Measurements from ENCODE around the gene USP34.
"Not testable (repeated sequence)": the region's sequence is repeated elsewhere in the genome, so short reads cannot be mapped to it uniquely, and the experiment has no call there.

Gene USP34

GRCh38 chr2:61420991-61421544 lies 49.8 kb downstream of the USP34 start:
- no peak for DNase-seq

DNA sequence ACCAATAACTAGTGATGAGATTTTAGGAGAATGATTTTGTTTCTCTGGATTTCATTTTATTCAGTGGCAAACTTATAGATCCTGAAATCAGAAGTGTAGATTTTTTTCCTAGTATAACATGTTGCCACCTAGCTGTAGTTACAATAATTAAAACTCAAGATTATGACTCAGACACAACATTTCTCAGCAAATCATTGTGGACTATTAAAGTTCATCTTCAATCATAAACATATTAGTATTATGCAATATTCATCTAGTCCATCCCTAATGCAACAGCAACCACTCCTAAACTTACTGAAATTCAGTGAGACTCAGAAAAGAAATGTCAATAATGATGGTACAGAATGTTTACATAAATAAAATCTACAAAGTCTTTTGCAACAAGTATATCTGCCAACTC lies 51.3 kb downstream of the USP34 start:
- no peak for DNase-seq

- DNase-seq, result no peak
Measured at GRCh38 chr2:61419129-61419528, 51.8 kb downstream of the USP34 start.

DNA sequence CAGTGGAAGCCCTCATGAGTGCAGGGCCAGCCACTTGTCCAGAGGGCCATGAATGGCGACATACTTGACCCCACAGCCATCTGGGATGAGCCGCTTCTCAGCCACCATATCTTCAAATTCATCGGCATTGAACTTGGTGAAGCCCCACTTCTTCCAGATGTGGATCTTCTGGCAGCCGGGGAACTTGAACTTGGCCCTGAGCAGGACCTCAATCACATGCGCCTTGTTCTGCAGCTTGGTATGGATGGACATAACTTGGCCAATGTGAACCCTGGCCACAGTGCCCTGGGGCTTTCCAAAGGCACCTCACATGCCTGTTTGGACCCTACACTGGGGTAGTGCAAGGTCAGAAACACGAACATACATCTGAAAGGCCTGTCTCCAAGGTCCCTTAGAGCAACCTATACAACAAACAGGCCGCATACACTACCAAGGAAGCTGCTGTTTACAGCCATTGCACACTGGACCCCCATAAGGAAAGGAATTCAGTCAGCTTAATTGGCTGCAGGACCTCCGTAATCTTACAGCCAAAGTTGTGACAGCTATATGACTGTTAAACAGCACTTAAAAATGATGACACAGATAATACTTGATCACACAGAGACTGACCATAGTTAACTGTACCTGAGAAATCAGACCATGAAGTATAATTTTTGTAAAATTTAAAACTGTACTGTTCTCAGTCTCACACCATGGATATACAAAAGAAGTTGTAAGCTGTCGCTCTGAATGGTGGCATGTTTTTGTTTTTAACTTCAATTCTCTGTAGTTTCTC lies 53.8 kb downstream of the USP34 start:
- DNase-seq, result no peak

GRCh38 chr2:61415265-61415664 lies 55.6 kb downstream of the USP34 start:
- DNase-seq, result no peak

- DNase-seq, result no peak
Measured at GRCh38 chr2:61414674-61415073, 56.2 kb downstream of the USP34 start.

DNA sequence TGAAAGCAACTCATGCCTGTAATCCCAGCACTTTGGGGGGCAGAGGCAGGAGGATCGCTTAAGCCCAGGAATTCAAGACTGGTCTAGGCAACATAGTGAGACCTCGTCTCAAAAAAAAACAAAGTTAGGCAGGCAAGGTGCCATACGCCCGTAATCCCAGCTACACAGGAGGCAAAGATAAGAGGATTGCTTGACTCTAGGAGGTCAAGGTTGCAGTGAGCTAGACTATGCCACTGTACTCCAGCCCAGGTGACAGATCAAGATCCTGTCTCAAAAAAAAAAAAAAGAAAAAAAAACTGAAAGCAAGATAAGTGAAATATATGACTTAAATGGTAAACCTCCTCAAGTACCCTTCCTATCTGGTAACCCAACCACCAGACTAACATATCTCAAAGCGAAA lies 59.8 kb downstream of the USP34 start:
- no peak for DNase-seq

GRCh38 chr2:61410185-61410584 lies 60.7 kb downstream of the USP34 start:
- no peak for DNase-seq

DNA sequence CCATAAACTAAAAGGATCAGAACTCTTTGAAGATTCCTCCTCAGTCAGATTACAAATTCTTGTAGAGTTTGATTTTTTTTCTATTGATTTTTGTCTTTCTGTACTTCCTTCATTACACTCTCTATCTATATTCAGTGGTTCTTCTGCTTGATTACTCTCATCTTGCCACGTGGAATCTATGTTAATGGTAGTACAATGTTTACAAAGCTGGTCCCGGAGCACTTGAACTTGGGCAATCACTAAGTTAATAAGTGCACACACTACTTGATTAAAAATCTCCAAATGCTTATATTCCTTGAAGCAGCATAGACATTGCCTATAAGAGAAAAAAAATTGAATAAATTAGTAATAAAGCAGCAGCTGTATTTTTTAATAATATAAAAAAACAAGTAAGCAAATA lies 65.1 kb downstream of the USP34 start:
- DNase-seq, result no peak

DNA sequence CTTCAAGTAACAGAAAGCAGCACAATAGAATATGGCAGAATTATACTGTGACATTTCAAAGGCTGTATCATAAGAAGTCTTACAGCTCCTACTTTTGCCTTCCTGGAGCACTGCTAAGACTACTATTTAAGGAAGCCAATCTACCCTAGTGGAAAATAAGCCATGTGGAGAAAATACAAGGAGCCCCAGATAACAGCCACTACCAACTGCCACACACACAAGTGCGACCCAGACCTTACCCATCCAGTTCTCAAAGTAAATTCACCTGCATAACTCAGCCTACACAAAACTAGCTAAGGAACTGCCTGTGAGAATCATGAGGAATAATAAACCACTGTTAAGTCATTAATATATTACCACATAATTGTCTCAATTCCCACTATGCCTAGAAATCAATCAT lies 66.4 kb downstream of the USP34 start:
- DNase-seq, result no peak

DNA sequence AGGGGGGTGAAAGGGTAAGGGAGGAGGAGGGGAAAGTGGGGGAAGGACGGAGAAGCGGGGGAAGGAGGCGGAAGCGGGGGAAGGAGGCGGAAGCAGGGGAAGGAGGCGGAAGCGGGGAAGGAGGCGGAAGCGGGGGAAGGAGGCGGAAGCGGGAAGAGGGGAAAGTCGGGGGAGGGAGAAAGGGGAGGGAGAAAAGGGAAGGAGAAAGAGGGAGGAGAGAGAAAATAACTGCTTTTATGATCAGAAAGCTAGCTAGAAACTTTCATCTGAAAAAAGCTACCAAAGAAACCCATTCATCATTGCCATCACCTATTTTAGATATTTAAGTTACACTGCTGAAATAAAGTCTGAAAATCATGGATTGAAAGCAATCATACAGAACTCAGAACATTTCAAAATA lies 72.5 kb downstream of the USP34 start:
- no peak for DNase-seq

DNA sequence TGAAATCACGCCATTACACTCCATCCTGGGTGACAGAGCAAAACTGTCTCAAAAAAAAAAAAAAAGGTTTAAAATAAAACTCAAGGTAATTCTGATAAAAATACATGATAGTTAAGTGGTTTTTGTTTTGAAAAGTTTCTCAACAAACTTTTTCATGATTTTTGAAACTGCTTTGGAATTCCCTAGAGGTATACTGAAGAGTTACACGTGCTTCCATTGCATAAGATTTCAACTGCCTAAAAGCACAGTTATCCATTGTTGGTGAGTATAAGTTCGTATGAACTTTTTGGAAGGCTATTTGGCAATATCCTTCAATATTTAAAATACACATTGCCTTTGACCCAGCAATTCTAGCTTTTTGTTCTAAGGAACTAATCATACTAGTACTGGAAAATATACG lies 74.9 kb downstream of the USP34 start:
- no peak for DNase-seq

GRCh38 chr2:61387588-61387987 lies 83.3 kb downstream of the USP34 start:
- not testable (repeated sequence) for DNase-seq

- not testable (repeated sequence) for DNase-seq
Measured at GRCh38 chr2:61380882-61381197, 90.0 kb downstream of the USP34 start.

- no peak for DNase-seq
Measured at GRCh38 chr2:61380056-61380881, 90.6 kb downstream of the USP34 start.

DNA sequence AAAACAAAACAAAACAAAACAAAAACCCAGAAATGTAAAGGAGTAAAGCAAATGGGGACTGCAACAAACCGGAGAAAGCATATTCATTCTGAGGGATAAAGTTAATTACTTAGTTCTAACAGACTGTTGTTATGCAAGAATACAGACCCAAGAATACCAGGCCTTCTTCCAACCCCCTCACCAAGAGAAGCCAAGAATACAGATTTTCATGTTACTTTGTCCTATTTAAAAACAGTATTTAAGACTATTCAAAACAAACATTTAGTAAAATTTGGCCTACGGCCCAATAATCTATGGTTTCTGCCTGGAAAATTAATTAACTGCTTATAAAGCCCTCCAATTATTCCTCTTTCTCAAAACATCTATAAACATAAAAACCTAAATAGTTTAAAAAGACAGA lies 91.4 kb downstream of the USP34 start:
- no peak for DNase-seq

DNA sequence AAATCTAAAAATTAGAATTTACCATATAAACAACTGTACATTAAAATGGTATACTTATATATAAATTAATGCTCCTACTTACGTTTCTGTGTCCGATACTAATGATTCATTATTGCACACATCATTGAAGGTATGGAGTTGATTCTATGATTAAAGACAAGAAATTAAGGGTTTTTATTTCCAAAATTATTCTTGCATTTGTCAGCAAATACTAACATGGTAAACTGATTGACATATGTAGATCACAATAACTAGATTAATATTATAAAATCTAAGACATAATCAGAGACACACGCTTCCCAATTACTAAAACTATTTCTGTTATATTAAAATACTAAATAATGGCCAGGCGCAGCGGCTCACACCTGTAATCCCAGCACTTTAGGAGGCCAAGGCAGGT lies 92.6 kb downstream of the USP34 start:
- DNase-seq, result no peak

DNA sequence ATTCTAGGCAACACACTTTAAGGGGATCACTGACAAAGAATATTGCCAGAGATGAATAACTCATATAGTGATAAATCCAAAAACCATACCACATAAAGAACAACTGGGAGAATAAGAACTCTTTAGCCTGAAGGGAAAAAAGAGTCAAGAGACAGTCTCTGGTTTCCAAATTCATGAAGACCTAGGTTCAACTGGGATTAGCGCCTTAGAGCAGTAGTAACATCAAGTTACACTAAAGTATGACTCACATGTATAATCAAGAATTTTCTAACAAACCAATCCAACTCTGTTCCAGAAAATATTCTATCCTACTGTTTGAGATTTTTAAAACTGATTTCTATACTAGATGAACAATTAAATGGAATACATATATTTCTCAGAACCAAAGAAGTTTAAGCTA lies 93.8 kb downstream of the USP34 start:
- no peak for DNase-seq

GRCh38 chr2:61376211-61376610 lies 94.7 kb downstream of the USP34 start:
- no peak for DNase-seq

- no peak for DNase-seq
Measured at GRCh38 chr2:61371027-61371426, 99.9 kb downstream of the USP34 start.

- DNase-seq, result no peak
Measured at GRCh38 chr2:61368687-61369665, 101.9 kb downstream of the USP34 start.

DNA sequence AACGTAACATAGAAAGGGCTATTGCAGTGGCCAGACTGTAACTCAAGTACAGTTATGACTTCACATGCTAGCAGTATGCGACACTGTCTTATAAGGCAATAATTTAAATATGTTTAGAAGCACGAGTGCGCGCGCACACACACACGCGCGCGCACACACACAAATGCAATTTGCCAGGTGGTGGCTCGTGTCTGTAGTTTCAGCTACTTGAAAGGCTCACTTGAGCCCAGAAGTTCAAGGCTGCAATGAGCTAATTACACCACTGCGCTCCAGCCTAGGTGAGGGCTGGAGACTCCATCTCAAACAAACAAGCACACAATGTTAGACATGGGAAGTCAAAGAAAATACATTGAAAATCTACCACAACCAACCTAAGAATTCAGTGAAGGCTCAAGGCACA lies 103.7 kb downstream of the USP34 start:
- DNase-seq, result no peak

- DNase-seq, result no peak
Measured at GRCh38 chr2:61363580-61363979, 107.3 kb downstream of the USP34 start.
